ENCODE data around the gene KIAA1210. TPM values are rescaled to one million over a fixed set of nuclear protein-coding genes. Genes with fewer than 3 reads are reported as not detected.
A peak's percentile ranks its signal among the peaks of the same experiment; 100 is the strongest.

KIAA1210 gene
- total and polyA plus RNA-seq, 2 of the 4 experiments (the other 2 are of a cell fraction), result not detected

DNA sequence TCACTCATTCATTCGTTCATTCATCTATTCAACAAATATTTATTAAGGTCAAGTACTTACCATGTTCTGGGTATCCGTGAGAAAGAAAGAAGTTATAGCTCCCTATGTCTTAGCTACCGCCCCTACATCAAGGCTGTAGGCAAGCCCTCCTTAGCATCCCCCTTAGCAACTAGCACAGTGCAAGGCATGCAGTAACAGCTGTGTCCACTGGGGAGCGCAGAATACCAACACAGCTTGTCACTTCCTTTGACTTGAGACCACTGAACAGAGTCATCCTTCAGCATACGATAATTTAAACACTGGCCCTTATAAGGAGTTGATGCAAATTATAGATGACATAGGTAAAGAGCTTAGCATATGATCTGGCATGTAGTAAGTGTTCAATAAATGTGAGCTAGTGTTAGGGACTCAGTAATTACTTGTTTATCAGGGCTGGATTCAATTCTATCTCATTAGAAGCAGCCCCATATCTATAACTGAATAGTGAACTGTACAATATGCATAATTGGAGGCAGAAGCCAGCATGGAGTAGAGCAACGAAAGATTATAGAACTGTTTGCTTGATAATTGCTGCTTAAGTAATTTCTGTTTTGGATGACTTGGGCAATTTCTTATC, 8.7 kb downstream of the KIAA1210 start:
- TF ChIP-seq SMC3 (IDR thresholded peaks at IDR 0.05; ENCODE audit: low read depth, low read length), result peak; percentile 43
- TF ChIP-seq BHLHE40 (IDR thresholded peaks at IDR 0.05; ENCODE audit: low read depth, low read length), result no peak
- TF ChIP-seq, protein P1, sequence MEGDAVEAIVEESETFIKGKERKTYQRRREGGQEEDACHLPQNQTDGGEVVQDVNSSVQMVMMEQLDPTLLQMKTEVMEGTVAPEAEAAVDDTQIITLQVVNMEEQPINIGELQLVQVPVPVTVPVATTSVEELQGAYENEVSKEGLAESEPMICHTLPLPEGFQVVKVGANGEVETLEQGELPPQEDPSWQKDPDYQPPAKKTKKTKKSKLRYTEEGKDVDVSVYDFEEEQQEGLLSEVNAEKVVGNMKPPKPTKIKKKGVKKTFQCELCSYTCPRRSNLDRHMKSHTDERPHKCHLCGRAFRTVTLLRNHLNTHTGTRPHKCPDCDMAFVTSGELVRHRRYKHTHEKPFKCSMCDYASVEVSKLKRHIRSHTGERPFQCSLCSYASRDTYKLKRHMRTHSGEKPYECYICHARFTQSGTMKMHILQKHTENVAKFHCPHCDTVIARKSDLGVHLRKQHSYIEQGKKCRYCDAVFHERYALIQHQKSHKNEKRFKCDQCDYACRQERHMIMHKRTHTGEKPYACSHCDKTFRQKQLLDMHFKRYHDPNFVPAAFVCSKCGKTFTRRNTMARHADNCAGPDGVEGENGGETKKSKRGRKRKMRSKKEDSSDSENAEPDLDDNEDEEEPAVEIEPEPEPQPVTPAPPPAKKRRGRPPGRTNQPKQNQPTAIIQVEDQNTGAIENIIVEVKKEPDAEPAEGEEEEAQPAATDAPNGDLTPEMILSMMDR (conservative IDR thresholded peaks at IDR 0.05; ENCODE audit: low read depth, low read length), result peak; percentile 61
- TF ChIP-seq RAD21 (IDR thresholded peaks at IDR 0.05; ENCODE audit: low read length), result peak; percentile 62
- no CpG with 5 or more reads among the region's 6 CpGs for WGBS, 2 experiments (ENCODE audit: extremely low coverage in 2 of 2, insufficient read length in 1 of 2)
- Histone ChIP-seq H3K56ac (ENCODE audit: extremely low read depth, insufficient read depth, low read length) (no peak overlapping the region), H3K9me3 (ENCODE audit: control insufficient read depth, insufficient read depth, low read length) (no peaks in the 10 kb centered on the region), H2AK9ac (replicated peaks; ENCODE audit: low read depth, low read length, poor library complexity) (no peak overlapping the region), H2BK15ac (ENCODE audit: low read depth, low read length) (no peak overlapping the region), H3K79me1 (ENCODE audit: low read depth in 1 of 2, low read length in 2 of 2) (no peaks in the 10 kb centered on the region), H3K9ac (ENCODE audit: low read depth, low read length) (no peak overlapping the region), H3K14ac (replicated peaks; ENCODE audit: low read depth, low read length) (no peak overlapping the region), H3K4me3 (ENCODE audit: insufficient read depth, low read depth, low read length) (no peak overlapping the region), H2AK5ac (ENCODE audit: low read depth, low read length) (no peak overlapping the region), H3K9me1 (ENCODE audit: insufficient read depth, low read length) (no peaks in the 10 kb centered on the region), H3K27me3 (ENCODE audit: control insufficient read depth, insufficient read depth, low read length) (peaks cover 10% of the 10 kb centered on the region), H2BK5ac (ENCODE audit: low read depth, low read length, poor library complexity, severe bottlenecking) (no peak overlapping the region), H4K5ac (ENCODE audit: low read depth, low read length) (no peak overlapping the region), H2BK120ac (ENCODE audit: low read depth, low read length) (no peak overlapping the region), H3K4me2 (ENCODE audit: low read depth, low read length) (no peak overlapping the region), H3K18ac (ENCODE audit: low read depth, low read length) (no peak overlapping the region), H3K4me1 (ENCODE audit: control insufficient read depth, insufficient read depth, low read length) (no peaks in the 10 kb centered on the region), H2BK20ac (ENCODE audit: low read depth, low read length) (no peak overlapping the region), H2AFZ (replicated peaks; ENCODE audit: low read length, poor library complexity) (no peak overlapping the region), H3K4ac (ENCODE audit: low read depth, low read length) (no peak overlapping the region), H4K8ac (ENCODE audit: low read depth in 2 of 2, low read length in 2 of 2) (no peak overlapping the region), H4K91ac (ENCODE audit: insufficient read depth, low read depth, low read length) (no peak overlapping the region), H3K23ac (ENCODE audit: low read depth, low read length) (no peak overlapping the region), H3K27ac (ENCODE audit: insufficient read depth, low read length) (no peak overlapping the region), H4K20me1 (ENCODE audit: insufficient read depth, low read length) (no peaks in the 10 kb centered on the region), H3K36me3 (ENCODE audit: control insufficient read depth, insufficient read depth, low read length) (no peaks in the 10 kb centered on the region)
- DNase-seq (peak; percentile 42), ATAC-seq (ENCODE audit: low read depth) (peak; percentile 95)
- no TSS peak for BruUV-seq (replicated peaks)
- dilution Hi-C loops (cut with HindIII; ENCODE audit: low sequenced_read_pairs, unreplicated experiment), result no loop called here
- intact Hi-C loops (cut with micrococcal nuclease), result loop anchor here (1.0 to 2.0 kb wide), 2 partner anchors 100 to 147 kb away; no protein-coding TSS in a partner anchor
- ChIA-PET POLR2A (ENCODE audit: unreplicated experiment) (no interaction called here), CTCF (interaction anchor here (0.6 to 1.3 kb wide), 5 partner anchors 14 to 611 kb away, joined by 3 to 4 read pairs (median 4); no protein-coding TSS in a partner anchor)
- in situ Hi-C loops (cut with MboI; ENCODE audit: low sequenced_read_pairs), result no loop called here

Measured in IMR-90 (cell line).